ENCODE results near the gene PER1. TPM values are rescaled to one million over a fixed set of nuclear protein-coding genes. Genes with fewer than 3 reads are reported as not detected.

Gene PER1
- total RNA-seq, 1 experiment from 2014 or later: 87.6 TPM

GRCh38 chr17:8145811-8146210 lies 6.4 kb downstream of the PER1 start:
- peaks cover 49 to 78% of the 10 kb centered on the region in 2 experiments for H3K36me3 ChIP-seq (ENCODE audit: control insufficient read depth in 1 of 2, insufficient read depth in 2 of 2, low read length in 2 of 2)
- CTCF ChIA-PET: no interaction called here

More at GRCh38 chr17:8145811-8146210, 6.4 kb downstream of the PER1 start:
- BruUV-seq (replicated peaks): no TSS peak
- RAD21 ChIA-PET (ENCODE audit: low non-redundant PET in 1 of 2, low total read pairs in 2 of 2, uncharacterized antibody in 2 of 2, unreplicated experiment in 2 of 2): no interaction called here
- Histone ChIP-seq H3K27me3 (ENCODE audit: insufficient read depth, low read length) (no peaks in the 10 kb centered on the region), H3K9me3 (ENCODE audit: control insufficient read depth in 1 of 2, insufficient read depth in 1 of 2, low read depth in 1 of 2, low read length in 2 of 2) (no peaks in the 10 kb centered on the region), H3K9ac (ENCODE audit: low read length) (no peak overlapping the region), H3K4me2 (ENCODE audit: low read length) (no peak overlapping the region), H3K79me2 (ENCODE audit: insufficient read depth, low read length) (peaks cover 13% of the 10 kb centered on the region), H3K9me2 (ENCODE audit: insufficient read depth) (no peaks in the 10 kb centered on the region), H3K4me1 (ENCODE audit: control insufficient read depth in 1 of 2, insufficient read depth in 2 of 2, low read length in 2 of 2) (peaks cover 4 to 8% of the 10 kb centered on the region in 2 experiments), H2AFZ (ENCODE audit: low read depth, low read length, poor library complexity, severe bottlenecking) (no peak overlapping the region), H3K27ac (ENCODE audit: low read depth, low read length) (no peak overlapping the region), H3K4me3 (replicated peaks in 1 of 2; ENCODE audit: low read depth in 1 of 2, low read length in 2 of 2) (no peak overlapping the region), H4K20me1 (ENCODE audit: insufficient read depth) (no peaks in the 10 kb centered on the region)
- no peak for ATAC-seq
- TF ChIP-seq SP1 (IDR thresholded peaks at IDR 0.05; ENCODE audit: low read depth) (no peak), CTCF (IDR thresholded peaks at IDR 0.05 in 2 of 3, conservative IDR thresholded peaks at IDR 0.05 in 1 of 3; ENCODE audit: borderline replicate concordance in 1 of 3, insufficient read depth in 1 of 3, low read depth in 2 of 3, low read length in 2 of 3) (no peak), ZFX (IDR thresholded peaks at IDR 0.05) (no peak), FOSL1 (IDR thresholded peaks at IDR 0.05; ENCODE audit: low read depth) (no peak), ZBTB33 (IDR thresholded peaks at IDR 0.05; ENCODE audit: extremely low read depth, insufficient replicate concordance, low read length) (no peak), RAD21 (IDR thresholded peaks at IDR 0.05; ENCODE audit: low read depth) (no peak), CBX3 (IDR thresholded peaks at IDR 0.05; ENCODE audit: low read depth) (no peak), YY1 (IDR thresholded peaks at IDR 0.05; ENCODE audit: extremely low read depth, insufficient replicate concordance, low read depth, low read length) (no peak), JUND (IDR thresholded peaks at IDR 0.05) (no peak), POLR2A (IDR thresholded peaks at IDR 0.05; ENCODE audit: borderline replicate concordance, extremely low read depth, insufficient read depth, insufficient read length) (no peak), POLR2AphosphoS5 (IDR thresholded peaks at IDR 0.05; ENCODE audit: low read depth, low read length) (no peak), ELF1 (IDR thresholded peaks at IDR 0.05; ENCODE audit: borderline replicate concordance, low read depth) (no peak), REST (IDR thresholded peaks at IDR 0.05; ENCODE audit: low read depth) (no peak)
- POLR2A ChIA-PET: interaction anchor here (0.7 kb wide), 1 partner anchor 742 kb away, joined by 4 read pairs; no protein-coding TSS in a partner anchor
- DNase-seq (ENCODE audit: low read depth, low spot score): no peak
- intact Hi-C loops (cut with micrococcal nuclease): no loop called here
